GM23338 (cell line): Measurements from ENCODE around the gene PLD1.

ENCODE experiments used
- CREB1 ChIP-seq: fragments of 250-450 bp; sonication (Bioruptor Pico); IDR thresholded peaks from 2 replicates; pipeline ENCODE4 v1.5.0; 2020; ENCODE audit warnings: low read depth, mild to moderate bottlenecking, moderate library complexity
- CTCF ChIP-seq, 2 experiments: fragments of 200-600 bp in 1 of 2; sonication (generic) in 1 of 2; conservative IDR thresholded peaks; 2 replicates each; pipeline versions ENCODE4 v1.5.1 to v1.6.1; 2016 to 2017; ENCODE audit warnings: antibody characterized with exemption in 2 of 2, low read depth in 2 of 2, mild to moderate bottlenecking in 2 of 2, moderate library complexity in 1 of 2
- EZH2 ChIP-seq: fragments of 200-600 bp; sonication (generic); IDR thresholded peaks from one replicate; pipeline ENCODE4 v1.8.0; 2017; ENCODE audit warnings: antibody characterized with exemption, mild to moderate bottlenecking, low read depth; ENCODE audit not compliant: unreplicated experiment
- EZH2phosphoT487 ChIP-seq: fragments of 200-600 bp; sonication (generic); IDR thresholded peaks from one replicate; pipeline ENCODE4 v1.8.1; 2018; ENCODE audit warnings: antibody characterized with exemption; ENCODE audit not compliant: unreplicated experiment
- JUNB ChIP-seq: IDR thresholded peaks from one replicate; pipeline ENCODE4 v1.6.1; 2016; ENCODE audit warnings: antibody characterized with exemption; ENCODE audit not compliant: unreplicated experiment
- NANOG ChIP-seq: IDR thresholded peaks from 2 replicates; pipeline ENCODE4 v1.6.1; 2016; ENCODE audit warnings: antibody characterized with exemption, borderline replicate concordance
- POLR2AphosphoS5 ChIP-seq: IDR thresholded peaks from 2 replicates; pipeline ENCODE4 v1.6.1; 2016; ENCODE audit warnings: antibody characterized with exemption, low read depth
- REST ChIP-seq: IDR thresholded peaks from one replicate; pipeline ENCODE4 v1.6.1; 2018; ENCODE audit warnings: antibody characterized with exemption; ENCODE audit not compliant: unreplicated experiment
- STAT1 ChIP-seq: IDR thresholded peaks from one replicate; pipeline ENCODE4 v1.6.1; 2016; ENCODE audit warnings: antibody characterized with exemption; ENCODE audit not compliant: unreplicated experiment
- ZNF114 ChIP-seq: fragments of 250-450 bp; sonication (Bioruptor Pico); IDR thresholded peaks from 2 replicates; pipeline ENCODE4 v1.5.0; 2020; ENCODE audit warnings: mild to moderate bottlenecking, moderate library complexity
- ZNF331 ChIP-seq: fragments of 250-450 bp; sonication (Bioruptor Pico); IDR thresholded peaks from 2 replicates; pipeline ENCODE4 v1.5.0; 2020; ENCODE audit warnings: low read depth, mild to moderate bottlenecking, moderate library complexity
- ZNF462 ChIP-seq: fragments of 250-450 bp; sonication (Bioruptor Pico); IDR thresholded peaks from 2 replicates; pipeline ENCODE4 v1.5.0; 2020; ENCODE audit warnings: mild to moderate bottlenecking, moderate library complexity
- TF ChIP-seq, protein P1 (sequence below): IDR thresholded peaks from 2 replicates; pipeline ENCODE4 v1.6.1; 2016; ENCODE audit warnings: antibody characterized with exemption

GRCh38 chr3:171564748-171565480 is 245.4 kb downstream of the PLD1 start:
- no peak for TF ChIP-seq JUNB
- no peak for TF ChIP-seq CTCF (conservative IDR thresholded peaks at IDR 0.05; ENCODE audit: low read depth in 2 of 2)
- no peak for TF ChIP-seq EZH2
- TF ChIP-seq POLR2AphosphoS5 = no peak
- no peak for TF ChIP-seq EZH2phosphoT487
- no peak for TF ChIP-seq REST
- TF ChIP-seq ZNF114 (CRISPR knock-in tag) = no peak
- no peak for TF ChIP-seq ZNF331
- TF ChIP-seq CREB1 (CRISPR knock-in tag) = no peak
- no peak for TF ChIP-seq STAT1
- TF ChIP-seq, protein P1, sequence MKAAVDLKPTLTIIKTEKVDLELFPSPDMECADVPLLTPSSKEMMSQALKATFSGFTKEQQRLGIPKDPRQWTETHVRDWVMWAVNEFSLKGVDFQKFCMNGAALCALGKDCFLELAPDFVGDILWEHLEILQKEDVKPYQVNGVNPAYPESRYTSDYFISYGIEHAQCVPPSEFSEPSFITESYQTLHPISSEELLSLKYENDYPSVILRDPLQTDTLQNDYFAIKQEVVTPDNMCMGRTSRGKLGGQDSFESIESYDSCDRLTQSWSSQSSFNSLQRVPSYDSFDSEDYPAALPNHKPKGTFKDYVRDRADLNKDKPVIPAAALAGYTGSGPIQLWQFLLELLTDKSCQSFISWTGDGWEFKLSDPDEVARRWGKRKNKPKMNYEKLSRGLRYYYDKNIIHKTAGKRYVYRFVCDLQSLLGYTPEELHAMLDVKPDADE = no peak
- TF ChIP-seq NANOG = no peak
- no peak for TF ChIP-seq ZNF462 (CRISPR knock-in tag)
